HT-29 (cell line): ENCODE results near the gene CYB5A. TPM values are rescaled to one million over a fixed set of nuclear protein-coding genes. Genes with fewer than 3 reads are reported as not detected.
"Not testable (repeated sequence)": the region's sequence is repeated elsewhere in the genome, so short reads cannot be mapped to it uniquely, and the experiment has no call there.

ENCODE experiments used
- DNase-seq: peaks from one replicate; pipeline ENCODE4 v3.0.0-alpha.2; 2015; ENCODE audit warnings: low spot score
- total RNA-seq: library from RNA; depleted of rRNA; stranded (reverse); fragments of >200 nt; shearing (Covaris generic); gene quantifications from 2 replicates; pipeline ENCODE4 v1.2.3, GENCODE V29; 2014; rRNA removed

Gene CYB5A, protein sequence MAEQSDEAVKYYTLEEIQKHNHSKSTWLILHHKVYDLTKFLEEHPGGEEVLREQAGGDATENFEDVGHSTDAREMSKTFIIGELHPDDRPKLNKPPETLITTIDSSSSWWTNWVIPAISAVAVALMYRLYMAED
- total RNA-seq = 130 and 133 TPM in 2 replicates

DNA sequence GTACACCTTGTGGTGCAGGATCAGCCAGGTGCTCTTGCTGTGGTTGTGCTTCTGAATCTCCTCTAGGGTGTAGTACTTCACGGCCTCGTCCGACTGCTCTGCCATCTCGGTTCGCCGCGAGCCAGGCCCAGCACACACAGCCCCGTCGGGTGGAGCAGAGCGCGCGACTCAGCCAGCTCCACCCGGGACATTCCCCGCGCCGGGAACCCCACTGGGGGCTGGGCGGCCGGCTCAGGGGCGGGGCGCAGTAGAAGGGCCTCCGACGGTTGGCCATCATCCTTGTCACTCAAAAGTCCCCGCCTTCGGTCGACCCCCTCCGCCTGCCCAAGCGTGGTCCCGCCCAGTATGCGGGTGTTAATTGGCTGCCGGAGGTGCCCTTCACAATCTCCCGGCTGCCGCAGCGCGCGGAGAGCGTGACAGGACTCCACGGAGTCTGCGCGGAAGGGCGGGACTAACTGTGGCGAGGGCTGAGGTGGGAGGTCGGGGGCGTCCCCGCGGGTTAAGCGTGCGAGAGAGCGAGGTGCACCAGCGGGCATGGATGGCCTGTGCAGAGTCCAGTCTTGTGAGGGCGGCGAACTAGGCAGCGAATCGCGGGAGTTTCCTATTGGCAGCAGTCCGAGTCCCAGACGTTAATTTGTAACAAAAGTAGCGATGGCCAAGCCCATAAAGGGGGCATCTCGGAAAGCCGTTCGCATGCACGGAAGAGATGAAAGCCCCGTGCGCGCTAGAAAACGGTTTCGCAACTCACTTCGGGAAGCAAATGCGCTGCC, at the start of gene CYB5A:
CYB5A (minus strand) TSS at position 193 of the 770 bp plus-strand sequence; CDS start at position 105, 88 bp downstream.
- peak; percentile 87 for DNase-seq

DNA sequence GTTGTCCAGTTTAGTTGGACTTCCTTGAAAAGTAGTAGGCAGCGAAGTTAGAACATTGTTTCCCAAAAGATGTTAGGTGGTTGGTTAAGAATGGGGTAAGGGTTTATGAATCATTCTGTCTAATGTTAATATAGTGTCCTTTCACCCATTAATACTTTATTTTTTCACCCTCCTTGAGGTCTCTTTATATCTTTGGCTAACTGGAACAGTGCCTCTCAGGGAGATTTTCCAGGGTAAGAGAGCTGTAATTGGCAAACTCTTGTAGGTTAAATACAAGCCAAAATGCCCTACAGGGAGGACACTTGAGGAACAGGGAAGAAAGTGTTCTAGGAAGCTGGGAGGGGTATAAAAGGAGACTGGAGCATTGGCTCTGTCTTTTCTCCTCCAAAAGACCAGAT, 46.1 kb upstream of the CYB5A start:
- no peak for DNase-seq

DNA sequence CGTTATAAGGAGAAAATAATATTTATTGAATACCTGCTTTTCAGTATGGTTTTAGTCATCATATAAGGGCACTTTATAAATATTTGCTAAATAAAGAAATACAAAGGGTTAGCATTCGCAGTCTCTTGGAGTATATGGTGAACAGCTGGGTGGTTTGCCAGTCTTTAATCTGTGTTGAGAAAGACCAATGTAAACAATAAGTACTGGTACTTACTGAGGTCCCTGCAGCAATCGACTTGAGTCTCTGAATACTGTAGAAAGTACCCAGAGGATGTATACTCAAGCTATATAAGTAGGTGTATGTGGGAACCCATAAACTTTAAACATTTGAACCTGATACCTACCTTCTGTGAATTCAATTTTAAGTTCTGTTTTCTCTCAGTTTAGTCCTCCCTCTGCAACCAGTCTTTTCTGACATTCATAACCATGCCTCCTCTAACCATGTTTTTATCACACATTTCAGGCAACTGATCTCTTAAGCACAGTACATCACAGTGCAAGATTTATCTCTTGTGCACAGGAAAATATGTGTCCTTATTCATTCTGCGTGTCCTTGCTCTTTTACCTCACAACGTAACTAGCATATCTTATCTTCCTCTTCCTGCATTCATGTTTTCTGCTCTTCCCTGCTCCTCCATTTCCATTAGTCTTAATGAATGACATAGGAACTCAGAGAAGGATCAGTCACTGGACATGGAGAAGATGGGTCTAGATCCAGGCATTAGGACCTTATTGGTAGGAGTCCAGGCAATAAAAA, 45.6 kb upstream of the CYB5A start:
- no peak for DNase-seq

DNA sequence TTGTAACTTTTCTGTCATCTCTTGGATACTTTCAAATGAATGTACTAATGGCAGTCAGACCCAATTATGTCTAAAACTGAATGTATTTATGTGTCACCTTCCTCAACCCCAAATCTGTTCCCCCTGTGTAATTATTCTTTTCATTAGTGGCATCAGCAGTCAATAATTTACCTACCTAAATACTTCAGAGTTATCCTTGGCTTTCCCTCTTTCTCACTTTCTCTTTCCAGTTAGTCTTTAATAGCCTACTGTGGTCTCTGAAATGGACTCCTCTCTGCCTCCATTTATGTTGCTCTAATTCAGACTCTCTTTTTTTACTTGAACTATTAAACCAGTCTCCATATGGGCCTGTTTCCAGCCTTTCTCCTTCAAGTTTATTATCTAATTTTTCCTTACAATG, 44.9 kb upstream of the CYB5A start:
- no peak for DNase-seq

DNA sequence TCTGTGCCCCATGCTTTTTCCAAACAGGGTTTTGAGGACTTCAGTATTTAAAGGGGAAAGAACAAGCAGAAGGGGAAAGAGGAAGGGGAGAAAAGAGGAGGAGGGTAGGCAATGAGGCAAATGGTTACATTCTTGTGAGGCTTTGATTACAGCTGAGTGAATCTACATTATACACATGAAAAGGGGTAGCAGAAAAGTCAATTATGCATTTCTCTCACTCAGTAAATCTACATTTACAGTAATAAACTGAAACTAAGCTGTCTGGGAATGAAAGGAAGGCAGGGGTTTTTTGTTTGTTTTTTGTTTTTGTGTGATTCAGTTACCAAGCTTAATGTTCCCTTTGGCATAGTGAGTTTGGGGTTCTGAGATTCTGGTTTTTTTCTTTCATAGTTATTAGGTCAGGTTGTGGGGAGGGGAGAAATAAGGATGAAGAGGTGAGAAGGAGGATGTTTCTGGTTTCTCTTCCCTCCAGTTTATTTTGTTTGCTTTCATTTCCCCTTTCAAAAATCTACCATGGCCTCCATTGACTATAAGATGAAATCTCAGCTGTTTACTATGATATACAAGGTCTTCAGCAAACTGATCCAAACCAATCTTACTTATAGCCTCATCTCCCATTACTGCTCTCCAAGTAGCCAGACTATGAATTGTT, 42.6 kb upstream of the CYB5A start:
- DNase-seq = no peak

DNA sequence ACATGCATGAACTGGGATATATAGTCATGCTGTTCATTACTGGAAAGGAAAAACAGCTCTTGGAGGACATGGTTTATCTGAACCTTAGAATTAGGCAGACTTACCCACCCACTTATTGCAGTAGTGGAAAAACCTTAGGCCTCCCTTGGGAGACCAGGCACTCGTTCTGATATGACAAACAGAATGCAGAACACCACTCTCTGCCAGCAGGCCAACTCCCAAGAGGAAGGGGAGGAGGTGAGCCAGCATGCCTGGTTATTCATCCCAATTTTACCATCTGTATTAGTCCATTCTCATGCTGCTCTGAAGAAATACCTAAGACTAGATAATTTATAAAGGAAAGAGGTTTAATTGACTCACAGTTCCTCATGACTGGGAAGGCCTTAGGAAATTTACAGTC, 41.3 kb upstream of the CYB5A start:
- no peak for DNase-seq

DNA sequence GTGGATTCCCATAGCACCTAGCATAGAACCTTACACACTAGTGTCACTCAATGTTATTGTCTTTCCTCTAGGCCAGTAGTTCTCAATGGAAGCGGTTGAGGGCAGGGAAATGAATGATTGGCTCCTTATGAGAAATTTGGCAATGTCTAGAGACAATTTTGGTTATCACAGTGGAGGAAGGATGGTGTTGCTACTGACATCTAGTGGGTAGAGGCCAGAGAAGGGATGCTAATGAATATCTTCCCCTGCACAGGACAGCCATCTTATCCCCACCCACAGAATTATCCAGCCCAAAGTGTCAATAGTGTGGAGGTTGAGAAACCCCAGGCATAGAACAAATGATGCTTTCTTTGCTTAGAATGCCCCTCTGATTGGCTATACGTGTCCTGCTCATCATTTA, 39.6 kb upstream of the CYB5A start:
- DNase-seq = peak; percentile 25

DNA sequence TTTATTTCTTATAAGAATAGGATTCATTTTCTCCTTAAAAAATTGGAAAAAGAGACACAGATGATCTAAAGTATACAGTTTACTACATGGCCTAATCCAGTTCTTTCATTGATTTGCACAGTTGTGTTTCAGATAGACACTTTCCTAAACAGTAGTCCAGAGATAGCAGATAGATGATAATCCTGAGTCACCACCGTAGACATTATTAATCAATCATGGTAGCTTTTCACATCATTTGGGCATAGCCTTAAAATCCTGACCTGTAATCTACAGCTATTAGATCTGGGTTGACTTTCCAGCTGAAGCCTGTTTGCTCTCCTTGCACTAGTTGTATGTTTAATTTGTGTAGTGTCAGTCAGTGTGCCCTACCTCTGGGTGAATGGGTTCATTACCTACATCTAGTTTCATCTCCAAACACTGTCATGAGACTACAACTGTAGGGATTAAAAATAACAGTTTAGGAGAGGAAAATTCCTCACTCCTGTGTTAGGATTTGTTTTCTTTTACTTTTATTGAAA, 38.0 kb upstream of the CYB5A start:
- DNase-seq = no peak

DNA sequence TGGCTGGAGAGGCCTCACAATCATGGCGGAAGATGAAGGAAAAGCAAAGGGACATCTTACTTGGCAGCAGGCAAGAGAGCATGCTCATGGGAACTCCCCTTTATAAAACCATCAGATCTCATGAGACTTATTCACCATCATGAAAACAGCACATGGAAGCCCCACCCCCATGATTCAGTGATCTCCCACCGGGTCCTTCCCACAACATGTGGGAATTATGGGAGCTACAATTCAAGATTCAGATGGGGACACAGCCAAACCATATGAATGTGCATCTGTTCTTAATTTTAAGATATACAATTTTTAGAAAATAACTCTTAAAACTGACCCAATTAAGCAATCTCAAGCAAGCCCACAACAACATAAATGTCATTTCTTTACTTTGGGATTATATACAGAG, 36.4 kb upstream of the CYB5A start:
- no peak for DNase-seq

DNA sequence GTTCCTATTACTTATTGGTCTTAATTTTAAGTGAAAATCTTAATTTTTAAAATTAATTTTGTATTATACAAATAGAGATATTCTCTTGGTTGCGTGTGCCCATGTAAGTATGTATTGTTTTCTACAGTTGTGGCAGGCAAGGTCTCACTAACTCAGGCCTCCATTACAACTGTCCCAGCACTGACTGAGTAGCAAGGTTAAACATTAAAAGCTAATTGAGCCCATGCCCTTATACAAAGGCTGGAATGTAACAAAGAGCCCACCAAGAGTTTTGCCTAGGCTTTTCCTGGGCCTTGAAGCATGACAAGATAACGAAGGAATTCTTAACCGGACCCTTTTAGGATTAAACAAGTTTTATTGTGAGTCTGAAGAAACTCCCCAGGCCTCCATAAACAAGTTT, 35.0 kb upstream of the CYB5A start:
- DNase-seq = not testable (repeated sequence)

DNA sequence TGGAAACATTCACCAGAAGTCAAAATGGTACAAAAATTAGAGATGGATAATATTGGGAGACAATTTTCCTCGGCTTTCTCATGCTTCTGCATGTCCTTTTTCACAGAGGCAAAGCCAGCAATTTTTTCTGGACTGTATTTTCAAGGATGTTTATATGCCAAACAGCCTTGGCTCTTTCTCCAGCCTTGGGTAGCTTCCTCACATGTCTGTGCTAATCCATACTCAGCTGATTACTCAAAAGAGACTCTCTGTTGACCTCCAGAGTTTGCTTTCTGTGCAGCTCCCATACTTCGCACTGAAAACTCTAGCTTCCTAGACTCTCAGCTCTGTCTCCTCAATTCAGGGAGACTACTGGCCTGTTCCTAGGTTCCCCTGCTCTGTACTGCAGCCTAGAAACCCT, 34.5 kb upstream of the CYB5A start:
- no peak for DNase-seq

DNA sequence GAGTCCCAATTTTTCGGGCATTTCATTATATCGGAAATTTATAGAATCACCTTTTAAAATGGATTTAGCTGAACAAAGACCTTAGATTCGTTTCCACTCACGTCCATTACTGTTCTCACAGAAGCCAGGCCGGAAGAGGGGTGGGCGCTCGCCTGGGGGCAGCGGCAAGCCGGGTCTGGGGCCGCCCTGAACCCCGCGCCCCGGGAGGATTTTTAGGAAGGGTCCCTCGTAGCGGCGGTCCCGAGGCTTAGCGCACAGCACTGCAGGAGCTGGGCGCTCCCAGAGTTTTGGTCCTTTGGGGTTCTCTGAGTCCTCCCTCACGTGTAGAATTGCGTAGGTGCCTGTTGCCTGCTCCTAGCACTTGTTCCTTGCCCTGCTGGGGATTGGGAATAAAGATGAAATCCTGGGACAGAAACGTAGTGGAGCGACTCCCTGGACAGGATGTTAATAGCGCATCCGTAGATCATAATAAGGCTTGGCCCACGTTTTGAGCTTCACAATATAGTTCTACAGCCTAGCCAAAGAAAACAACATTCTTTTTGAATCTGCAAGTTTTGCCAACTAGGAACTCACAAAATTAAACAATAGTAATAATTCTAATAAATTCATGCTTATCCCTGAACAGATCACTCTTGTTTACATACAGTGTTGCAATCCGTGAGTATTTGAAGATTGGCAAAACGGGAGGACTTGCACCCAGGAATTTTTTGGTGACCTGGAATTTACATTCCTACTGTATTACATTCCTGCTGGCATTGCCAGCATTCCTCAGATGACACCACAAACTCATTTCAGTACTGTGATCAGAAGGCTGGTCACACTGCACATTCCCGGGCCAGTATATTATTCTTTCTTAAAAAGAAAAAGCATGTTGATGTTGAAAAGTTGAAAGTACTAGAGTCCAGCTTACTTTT, 24.8 kb upstream of the CYB5A start:
- DNase-seq = no peak

DNA sequence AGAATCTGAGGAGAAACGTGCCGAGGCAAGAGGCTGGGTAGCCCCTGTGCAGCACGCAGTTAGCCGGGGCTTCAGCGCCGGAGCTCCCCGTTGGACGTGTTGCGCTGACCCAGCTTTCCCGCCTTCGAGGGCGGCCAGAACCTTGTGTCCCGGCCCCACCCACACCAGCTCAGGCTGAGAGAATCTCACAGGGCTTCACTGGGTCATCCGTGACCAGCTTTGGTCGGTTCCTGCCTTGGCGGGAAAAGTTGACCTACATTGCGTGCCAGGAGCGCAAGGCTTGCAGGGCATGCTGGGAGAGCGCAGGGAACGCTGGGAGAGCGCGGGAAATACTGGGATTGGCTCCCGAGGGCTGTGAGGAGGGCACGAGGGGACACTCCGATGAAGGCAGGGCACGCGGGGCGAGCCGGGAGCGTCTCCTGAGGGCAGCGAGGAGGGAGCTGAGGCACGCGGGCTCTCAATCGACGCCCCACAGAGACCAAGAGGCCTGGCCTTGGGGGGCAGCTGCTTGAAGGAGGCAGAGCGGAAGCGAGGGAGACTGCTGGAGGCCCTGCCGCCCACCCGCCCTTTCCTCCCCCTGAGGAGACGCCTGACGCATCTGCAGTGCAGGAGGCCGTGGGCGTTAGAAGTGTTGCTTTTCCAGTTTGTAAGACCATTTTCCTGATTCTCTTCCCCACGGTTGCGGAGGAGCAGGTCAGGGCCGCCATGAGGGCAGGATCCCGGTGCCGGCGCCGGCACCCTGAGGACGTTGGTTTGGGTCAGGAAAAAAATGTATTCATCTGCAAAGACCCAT, 23.9 kb upstream of the CYB5A start, which contains the start of gene C18orf63:
C18orf63 (plus strand) TSS at position 376 of the 793 bp plus-strand sequence. CDS start 2,027 bp downstream, outside the sequence.
- no peak for DNase-seq

DNA sequence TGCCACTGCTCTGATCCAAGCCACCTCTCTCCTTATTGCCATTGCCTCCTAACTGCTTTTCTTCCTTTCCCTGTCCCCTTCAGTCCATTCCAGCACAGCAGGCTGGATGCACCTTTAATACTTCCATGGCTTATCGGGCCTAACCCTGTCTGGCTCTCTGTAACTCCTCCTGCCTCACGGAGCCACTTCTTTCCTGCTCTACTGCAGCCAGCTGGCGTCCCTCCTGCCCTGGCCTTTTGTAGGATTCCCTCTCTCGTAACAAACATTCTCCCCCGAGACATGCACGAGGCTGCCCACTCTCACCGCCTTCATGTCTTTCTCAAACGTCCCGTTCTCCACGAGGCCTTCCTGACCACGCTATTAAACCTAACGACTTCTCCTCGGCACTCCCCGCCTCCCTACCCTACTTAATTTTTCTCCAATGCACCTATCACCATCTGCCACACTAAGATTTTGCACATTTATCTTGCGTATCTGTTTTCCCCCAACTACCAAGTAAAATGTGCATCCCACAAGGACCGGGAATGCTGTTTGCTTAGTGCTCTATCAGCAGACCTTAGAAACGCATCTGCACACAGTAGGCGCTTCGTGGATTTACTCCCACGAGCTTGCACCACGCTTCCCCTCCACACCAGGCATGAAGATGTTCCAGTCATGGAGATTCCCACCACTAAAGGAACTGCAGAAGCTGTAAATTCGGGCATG, 23.1 kb upstream of the CYB5A start:
- no peak for DNase-seq

DNA sequence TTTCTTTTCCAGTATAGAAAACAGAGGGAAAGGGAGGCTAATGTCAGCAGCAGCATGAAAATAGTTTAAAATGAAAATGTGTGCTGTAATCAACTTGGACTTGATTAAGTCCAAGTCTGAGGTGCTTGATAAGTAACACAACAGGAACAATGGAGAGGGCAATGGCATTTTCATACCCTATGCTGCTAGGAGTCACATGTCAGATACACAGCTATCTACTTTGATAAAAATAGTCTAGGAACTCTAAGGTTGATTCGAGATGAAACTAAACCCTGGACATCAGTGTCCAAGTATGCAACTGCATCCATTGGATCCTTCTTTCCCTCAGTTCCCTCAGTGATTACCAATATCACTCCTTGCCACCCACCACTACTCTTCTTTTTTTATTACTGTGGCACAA, 19.2 kb upstream of the CYB5A start:
- no peak for DNase-seq

DNA sequence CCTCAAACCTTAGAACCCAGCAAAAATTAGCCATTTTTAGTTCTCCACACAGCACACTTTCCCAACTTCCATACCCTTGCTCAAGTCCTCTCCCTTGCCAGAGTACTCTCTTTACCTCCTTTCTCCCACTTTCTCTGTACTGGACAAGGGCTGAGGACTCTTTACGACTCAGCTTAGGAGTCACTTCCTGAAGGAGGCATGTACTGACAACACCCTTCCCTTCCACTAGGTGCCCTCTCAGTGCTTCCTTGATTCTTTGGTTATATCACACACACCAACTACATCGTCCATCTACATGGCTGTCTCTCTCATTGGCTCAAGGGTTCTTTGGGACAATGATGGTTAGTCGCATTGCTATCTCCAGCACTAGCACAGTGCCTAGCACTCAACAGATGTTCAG, 18.6 kb upstream of the CYB5A start:
- DNase-seq = peak; percentile 42

DNA sequence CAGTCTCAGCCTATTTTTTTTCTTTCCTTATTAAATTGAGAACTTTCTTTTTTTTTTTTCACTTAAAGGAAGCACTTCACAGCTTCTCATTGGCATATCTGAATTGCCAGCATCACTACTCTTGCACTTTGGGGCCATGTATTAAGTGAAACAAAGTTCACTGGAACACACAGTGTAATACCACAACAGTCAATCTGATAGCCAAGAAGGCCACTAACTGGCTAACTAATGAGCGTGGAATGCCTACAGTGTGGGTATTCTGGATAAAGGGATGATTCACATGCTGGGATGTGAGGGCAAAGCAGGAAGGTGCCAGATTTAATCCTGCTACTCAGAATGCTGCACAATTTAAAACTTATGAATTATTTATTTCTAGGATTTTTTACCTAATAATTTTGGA, 12.2 kb upstream of the CYB5A start:
- DNase-seq = no peak

DNA sequence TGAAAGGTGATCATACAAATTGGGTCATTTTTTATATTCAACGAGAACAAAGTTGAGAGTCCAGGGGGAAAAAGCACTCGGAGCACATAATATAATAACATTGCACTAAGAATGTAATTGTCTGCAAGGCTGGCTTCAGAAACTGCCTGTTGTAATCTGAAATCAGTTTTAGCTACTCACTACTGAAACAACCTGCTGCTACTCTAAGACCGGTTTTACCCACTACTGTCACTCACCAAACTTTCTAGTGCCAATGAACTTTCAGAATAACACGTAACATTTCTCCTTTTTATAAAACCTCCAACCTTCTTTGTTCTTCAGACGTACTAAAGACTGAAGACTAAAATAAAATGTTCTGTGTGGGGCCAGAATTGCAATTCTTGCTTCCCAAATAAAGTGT, 11.5 kb upstream of the CYB5A start:
- DNase-seq = no peak

DNA sequence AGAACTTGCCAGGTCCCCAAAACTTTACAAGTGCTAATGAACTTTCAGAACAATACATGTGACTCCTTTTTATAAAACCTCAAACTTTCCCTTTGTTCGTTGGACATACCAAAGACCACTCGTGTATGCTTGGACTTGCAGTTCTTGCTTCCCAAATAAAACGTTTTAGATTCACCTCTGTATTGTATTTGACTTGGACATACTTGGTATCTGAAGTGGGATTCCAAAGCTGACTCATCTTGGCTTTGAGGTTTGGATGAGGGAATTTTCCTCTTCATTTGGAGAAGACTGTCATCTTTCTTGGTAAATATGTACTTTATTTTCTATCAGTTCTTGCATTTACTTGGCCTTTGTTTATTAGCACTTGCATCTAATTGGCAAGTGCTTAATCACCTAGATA, 8.0 kb upstream of the CYB5A start:
- DNase-seq = no peak
